GM12875 (cell line): ENCODE data around the gene VSTM4.

Experiments used
- H3K4me3 ChIP-seq: one replicate; pipeline ENCODE4 v1.5.1; 2011; ENCODE audit warnings: low read depth, low read length, control low read depth
- TF ChIP-seq, protein P1 (sequence below): IDR thresholded peaks from 2 replicates; pipeline ENCODE4 v1.5.1; 2011; ENCODE audit warnings: low read depth, mild to moderate bottlenecking, control low read depth, inconsistent platforms, low read length, moderate library complexity, borderline replicate concordance; ENCODE audit not compliant: insufficient read depth

VSTM4 gene

DNA sequence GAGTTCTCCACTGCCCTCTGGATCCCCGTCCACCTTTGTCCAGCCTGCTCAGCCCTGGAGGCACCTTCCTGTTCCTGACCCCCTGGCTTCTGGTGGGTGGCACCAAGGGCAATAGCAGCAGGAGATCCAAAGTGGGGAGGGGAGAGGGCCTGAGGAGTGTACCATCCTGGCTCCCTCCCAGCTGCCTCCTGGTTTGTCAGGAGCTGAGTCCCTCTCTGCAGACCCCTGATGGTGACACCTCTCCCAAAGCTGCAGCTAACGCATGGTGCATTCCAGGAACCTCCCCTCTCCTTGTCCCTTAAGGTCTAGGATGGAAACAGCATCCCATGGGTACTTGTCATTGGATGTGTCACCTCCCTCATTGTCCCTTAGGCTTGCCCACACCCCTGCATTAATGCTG, 39.6 kb downstream of the VSTM4 start:
- no peak overlapping the region for H3K4me3 ChIP-seq
- TF ChIP-seq, protein P1, sequence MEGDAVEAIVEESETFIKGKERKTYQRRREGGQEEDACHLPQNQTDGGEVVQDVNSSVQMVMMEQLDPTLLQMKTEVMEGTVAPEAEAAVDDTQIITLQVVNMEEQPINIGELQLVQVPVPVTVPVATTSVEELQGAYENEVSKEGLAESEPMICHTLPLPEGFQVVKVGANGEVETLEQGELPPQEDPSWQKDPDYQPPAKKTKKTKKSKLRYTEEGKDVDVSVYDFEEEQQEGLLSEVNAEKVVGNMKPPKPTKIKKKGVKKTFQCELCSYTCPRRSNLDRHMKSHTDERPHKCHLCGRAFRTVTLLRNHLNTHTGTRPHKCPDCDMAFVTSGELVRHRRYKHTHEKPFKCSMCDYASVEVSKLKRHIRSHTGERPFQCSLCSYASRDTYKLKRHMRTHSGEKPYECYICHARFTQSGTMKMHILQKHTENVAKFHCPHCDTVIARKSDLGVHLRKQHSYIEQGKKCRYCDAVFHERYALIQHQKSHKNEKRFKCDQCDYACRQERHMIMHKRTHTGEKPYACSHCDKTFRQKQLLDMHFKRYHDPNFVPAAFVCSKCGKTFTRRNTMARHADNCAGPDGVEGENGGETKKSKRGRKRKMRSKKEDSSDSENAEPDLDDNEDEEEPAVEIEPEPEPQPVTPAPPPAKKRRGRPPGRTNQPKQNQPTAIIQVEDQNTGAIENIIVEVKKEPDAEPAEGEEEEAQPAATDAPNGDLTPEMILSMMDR, result no peak

DNA sequence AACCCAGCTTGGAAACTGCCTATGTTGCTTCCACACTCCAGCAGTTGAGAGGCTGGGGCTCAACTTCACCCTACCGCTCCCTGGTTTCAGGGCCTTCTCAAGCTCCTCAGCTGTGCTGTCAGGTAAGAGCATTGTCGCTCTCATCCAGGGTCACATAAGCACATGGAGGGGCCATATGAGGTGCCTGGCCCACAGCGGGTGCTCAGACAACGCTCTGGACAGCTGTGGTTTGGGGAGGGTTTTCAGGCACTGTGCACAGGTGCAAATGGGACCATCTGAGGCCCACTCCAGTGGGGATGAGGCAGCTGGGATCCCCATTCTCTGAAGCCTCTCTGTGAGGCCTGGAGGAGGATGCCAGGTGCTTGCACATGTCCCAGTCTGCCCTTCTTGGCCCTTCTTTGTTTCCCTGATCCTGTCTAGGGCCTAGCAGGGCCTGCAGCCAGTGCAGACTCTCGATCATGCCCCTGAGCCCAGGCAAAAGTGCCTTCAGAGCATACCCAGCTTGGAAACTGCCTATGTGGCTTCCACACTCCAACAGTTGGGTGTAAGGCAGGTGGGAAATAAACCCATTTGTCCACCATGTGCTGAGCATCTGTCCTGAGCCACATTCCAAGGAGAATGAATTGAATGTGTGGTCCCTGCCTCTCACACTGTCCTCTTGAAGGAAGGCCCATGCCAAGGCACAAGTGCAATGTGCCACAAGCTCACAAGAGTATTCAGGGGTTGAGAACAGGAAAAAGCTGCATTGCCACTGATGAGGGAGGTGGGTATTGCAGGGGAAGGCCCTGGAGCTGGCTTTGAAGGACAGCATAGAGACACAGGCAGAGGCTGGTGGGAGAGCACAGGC, 40.3 kb downstream of the VSTM4 start:
- no peak overlapping the region for H3K4me3 ChIP-seq
- TF ChIP-seq, protein P1, result no peak

DNA sequence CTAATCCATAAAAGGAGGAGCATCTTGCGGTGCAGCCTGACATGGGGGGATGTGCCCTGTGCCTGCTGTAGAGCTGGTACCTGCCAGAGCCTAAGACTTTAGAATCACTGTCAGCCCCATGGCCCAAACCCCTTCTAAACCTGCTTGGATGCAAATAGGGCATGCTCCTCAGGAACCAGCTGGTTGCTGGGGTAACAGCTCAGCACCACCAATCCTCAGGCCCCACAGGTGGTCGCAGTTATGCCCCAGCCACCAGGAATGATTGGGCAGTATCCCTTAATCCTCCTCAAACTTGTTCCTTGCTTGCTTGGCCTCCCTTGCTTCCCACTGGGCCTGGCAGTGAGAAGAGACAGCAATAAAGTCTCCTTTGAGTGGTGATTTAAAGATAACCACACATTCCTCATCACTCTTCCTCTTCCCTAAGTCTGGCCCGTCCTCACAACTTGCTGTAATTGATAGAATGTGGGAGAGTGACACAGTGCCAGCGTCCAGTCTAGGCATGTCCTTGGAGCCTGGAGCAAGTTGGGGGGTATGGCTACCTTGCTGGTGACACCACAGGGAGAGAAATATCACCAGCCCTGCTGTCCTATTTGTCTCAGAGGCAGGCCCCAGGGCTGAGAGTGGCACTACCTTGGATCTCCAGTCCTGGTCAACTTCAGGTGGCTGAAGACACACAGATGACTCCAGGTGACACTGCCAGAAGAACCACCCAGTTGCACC, 43.0 kb downstream of the VSTM4 start:
- no peak overlapping the region for H3K4me3 ChIP-seq
- TF ChIP-seq, protein P1, result no peak

DNA sequence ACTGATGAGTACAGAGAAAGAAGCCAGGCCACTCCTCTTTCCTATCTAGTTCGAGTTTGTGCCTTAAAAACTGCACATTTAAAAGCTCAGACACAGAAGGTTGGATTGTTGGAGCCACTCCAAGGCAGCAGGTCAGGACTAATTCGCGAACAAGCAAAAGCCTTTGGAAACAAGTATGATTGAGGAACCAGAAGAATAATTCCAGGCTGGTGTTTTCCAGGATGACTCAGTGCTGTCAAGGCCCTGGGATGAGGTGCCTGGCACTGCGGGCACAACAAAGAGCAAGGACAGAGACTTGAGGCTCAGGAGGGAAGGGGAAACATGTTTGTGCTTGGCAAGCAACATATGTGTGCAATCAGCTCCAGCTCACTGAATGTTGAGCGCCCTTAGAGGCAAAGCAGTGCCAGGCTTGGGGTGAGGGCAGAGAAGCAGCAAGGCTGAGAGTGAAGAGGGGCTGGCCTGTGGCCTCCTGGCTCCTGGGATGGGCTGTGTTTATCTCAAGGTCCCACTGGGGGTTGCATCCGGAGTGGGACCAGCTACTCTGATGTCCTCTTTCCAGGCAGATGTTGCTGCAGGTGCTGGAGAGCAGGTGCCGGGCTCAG, 44.1 kb downstream of the VSTM4 start:
- no peak overlapping the region for H3K4me3 ChIP-seq
- TF ChIP-seq, protein P1, result no peak

DNA sequence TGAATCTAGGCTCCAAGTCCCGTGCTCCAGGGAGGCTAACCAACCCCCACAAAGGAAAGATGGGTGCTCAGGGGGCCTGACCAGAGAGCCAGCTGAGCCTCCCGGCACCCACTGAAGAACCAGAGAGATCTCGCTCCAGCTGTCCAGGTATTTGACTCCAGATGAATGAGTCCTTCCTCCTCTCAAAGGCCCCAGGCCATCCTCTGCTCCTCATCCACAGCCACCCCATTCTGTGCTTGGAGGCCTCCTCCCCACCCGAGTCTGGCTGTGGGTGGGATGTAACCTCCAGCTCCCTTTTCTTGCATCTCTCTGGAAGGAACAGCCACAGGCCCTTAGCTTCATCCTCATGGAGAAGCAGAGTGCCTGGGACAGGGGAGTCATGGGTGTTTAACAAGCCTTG, 44.6 kb downstream of the VSTM4 start:
- H3K4me3 ChIP-seq, result no peak overlapping the region
- TF ChIP-seq, protein P1, result no peak

DNA sequence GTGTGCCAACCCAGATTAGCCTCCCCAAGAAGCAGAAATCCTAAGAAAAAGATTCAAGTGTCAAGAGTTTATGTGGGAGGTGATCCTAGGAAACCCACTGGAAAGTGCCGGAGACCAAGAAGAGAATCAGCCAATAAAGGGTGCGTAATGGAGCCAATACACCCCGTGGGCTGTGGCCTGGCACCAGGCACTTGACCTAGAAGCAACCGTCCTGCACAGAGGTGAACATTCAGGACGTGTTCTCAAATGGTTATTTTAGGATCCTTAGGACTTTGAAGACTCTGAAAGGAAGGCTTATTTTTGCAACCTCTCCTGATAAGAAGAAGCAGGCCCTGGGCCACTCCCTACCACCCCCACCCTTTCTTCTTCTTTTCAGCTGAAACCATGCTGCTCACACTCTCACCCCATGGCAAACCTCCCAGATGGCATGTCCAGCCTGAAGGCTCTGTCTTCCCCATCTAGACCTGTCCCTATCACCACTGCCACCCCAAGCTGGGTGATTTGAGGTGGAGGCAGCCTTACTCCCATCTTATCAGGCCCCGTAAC, 46.6 kb downstream of the VSTM4 start:
- TF ChIP-seq, protein P1, result no peak
- no peak overlapping the region for H3K4me3 ChIP-seq

DNA sequence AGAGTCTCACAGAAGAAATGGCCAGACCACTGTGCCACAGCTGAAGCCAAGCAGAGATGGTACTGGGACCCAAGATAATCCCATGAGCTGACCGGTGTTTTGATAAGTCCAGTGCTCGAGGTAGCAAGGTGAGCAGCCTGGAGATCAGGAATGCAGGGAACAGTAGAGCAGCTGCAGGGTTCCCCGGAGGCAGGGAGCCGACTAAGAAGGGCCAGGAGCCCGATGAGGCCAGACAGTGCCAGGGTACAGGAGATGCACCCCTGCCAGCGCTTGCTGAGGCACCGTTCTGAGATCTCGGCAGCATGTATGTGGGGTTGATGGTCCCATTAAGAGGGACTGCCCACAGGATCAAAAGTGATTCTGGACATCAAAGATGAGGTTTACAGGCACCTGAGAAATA, 47.1 kb downstream of the VSTM4 start:
- TF ChIP-seq, protein P1, result no peak
- no peak overlapping the region for H3K4me3 ChIP-seq
